HG02763 (cell line): ENCODE measurements around the gene CNGA2.

Experiments
- ATAC-seq: cut with Tn5 transposase; IDR thresholded peaks from one replicate; pipeline ENCODE4 v1.9.1; 2021; ENCODE audit warnings: mild to moderate bottlenecking, moderate library complexity; ENCODE audit not compliant: unreplicated experiment

The CNGA2 gene

DNA sequence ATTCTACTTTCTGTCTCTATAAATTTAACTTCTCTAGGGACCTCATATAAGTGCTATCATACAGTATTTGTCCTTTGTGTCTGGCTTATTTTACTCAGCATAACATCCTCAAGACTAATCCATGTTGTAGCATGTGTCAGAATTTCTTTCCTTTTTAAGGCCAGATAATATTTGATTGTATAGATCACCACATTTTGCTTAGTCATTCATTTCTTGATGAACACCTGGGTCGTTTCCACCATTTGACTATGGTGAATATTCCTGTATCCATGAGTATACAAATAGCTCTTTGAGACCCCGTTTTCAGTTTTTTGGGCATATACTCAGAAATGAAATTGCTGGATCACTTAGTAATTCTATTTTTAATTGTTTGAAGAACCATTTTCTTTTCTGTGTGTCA is 12.0 kb downstream of the CNGA2 start:
- no peak for ATAC-seq

DNA sequence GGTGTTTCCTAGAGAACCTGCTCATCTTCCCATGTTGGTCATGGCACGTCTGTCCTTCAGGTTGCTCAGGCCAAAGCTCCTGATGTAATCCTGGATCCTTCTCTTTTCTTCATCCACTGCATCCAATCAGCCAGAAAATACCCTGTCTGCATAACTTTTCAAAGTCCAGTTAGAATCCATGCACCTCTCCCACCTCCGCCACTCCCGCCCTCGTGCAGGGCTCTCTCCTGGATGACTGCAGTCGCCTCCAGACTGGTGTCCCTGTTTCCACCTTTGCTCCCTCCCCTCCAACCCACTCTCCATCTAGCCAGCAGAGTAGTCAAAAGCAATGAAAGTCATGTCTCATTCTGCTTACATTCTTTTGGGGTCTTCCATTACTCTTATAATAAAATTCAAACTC is 16.0 kb downstream of the CNGA2 start:
- ATAC-seq, result no peak

DNA sequence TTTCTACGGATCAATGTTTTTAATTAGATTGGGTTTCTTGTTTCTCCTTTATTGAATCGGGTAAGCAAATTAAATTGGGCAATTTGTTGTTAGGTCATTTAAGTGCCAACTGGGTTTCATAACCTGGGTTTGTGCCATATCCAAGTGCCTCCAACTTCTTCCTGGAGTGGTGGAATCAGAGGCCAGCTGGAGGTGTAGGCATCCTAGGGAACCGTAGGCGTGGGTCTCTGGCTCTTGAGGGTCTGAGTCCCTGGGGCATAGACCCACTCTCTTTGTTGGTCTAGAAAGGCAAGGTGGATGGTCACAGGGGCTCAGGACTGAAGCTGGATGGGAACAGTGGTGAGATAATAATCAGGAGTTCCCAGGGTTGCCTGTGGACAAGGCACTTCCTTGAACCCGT is 18.3 kb downstream of the CNGA2 start:
- ATAC-seq, result no peak

DNA sequence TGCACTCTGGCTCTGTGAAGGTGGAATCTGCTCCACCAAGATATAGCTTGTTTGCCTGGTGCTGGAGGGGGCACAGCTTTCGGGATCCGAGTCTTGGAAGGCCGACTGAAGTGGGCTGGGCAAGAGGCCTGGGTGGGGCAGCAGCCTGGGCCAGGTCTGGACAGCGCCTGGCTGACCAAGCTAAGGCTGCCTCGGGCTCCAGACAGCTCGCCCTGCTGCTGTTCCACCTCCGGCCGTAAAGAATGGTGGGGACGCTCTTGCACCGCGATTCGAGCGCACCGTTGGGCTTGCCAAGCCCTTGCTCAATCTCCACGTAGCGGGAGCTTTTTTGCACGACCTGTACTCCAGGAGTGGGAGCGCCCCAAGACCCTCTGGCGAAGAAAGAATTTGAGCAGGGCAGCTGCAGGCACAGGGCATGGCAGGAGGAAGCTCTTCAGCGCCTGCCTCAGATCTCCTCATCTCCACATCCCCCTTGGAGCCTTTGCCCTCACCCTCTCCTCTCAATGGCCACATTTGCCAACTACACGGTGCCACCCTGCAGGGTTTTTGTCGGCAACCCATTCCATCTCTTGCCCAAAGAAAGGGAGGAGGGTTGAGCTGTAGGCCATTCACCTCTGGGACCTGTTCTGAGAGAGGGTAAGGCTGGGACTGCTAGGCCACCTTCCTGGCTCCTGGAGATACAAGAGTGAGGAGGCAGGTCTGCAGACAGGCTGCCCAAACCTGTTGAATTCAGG is 18.9 kb downstream of the CNGA2 start:
- ATAC-seq, result peak; percentile 58

DNA sequence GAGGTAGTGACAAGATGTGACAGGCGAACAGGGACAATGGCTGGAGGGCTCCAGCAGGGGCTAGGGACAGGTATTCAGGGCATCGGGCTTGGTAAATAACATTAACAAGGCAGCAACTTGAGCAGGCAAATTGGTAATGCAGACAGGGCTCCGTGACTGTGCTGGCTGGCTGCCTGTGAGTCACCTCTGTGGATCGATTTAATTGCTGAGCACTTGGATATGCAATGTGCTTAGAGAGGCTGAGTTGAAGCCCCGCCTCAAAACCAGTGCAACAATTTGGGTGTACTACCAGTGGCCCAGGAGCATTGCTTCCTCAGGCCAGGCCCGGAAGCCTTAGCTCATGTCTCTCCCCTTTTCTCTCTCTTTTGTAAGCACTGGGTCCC is 19.5 kb downstream of the CNGA2 start:
- ATAC-seq, result no peak

DNA sequence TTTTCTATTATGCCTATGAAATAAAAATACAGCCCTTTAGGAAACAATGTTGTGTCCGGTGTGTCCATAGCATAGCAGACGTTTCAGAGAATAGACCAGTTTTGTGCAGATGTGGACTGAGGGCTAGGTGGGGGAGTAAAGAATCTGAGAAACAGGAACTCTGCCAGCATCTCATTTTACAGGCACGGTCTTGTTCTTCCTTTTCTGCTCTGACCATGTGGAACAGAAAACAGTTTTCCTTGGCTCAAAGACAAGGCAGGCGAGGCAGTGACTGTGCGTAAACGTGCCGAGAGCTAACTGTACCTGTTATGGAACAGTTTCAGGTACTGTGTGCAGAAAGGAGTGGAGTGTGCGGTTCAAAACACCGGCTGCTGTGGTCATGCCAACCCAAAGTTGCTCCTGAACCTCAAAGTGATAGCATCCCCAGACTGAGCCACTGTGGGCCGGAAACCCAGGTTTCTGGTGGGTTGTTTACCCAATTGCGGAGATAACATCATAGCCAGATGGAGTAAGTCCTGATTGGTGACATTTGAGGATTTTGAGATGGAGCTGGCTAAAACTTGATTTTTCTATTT is 20.2 kb downstream of the CNGA2 start:
- no peak for ATAC-seq

DNA sequence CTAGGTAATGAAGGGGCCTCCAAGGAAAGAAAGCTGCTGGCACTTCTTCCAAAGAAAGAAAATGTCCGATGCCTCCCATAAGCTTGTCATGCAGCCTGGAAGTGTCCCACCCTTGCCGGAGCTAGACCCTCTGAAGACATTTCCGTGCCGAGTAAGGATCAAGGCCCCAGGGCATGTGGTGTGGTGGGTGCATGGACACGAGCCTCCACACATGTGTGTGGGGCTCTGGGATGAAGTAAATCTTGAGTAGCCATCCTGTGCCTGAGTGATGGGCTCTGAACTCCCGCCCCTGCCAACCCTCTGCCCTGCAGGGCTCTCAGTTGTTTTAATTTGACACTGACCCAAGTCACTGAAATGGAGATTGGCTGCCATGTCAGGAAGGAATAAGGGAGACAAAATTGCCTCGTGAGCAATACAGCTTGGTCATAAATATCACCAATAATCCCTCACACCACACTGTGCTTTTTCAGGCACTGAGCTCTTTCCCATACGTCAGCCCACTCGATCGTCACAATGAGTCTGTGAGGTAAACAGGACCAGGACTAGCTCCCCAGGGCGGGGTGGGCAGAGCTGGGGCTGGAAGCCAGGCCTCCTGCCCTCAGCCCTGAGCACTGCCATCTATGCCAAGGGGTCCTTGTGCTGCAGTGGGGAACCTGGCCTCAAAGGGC is 24.6 kb downstream of the CNGA2 start:
- ATAC-seq, result no peak

DNA sequence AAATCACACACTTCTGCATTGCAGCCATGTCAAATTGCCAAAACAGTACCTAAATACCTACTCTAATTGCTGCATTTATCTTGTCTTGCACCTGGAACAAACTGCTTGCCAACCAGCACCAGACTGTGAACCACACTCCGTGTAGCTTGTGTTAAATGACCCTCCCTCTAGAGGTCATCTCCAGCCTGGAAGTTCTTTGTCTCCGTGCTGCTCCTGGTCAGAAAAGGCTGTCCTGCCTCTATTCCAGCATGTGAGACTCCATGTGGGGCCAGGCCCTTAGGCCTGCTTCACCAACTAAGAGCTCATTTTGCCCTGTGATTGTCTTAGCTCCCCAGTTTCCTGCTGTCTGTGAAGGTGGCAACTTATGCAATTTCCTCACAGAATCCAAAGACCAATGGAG is 28.3 kb downstream of the CNGA2 start:
- no peak for ATAC-seq

DNA sequence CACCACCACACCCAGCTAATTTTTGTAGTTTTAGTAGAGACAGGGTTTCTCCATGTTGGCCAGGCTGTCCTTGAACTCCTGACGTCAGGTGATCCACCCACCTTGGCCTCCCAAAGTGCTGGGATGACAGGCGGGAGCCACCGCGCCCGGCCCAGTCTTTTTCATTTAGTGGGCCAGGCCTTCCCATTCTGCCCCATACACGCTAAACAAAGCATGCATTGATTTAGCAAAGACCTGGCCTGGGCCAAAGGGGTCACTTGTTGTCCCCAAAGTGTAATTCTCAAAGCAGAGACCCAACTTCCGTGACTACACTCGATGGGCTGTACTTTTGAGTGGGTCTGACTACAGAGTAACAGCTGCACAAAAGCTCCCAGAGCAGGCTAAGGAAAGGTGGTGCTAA is 29.2 kb downstream of the CNGA2 start:
- no peak for ATAC-seq

DNA sequence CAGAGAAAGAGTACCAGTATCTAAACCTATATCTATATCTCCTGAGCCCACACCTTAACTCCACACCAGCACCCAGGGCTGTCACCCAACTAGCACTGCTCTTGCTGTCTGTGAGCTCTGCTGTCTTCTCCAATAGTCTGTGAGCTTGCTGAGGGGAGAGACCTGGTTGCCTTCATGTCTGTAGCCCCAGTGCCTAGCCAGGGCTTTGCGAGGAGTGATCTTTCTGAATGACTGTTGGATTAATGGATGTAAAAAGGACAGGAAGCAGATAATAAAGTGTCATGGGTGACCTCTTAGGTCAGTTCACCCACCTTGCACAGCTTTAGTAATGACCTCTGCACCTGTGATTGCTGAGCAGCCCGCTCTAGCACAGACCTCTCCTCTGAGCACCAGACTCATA is 30.5 kb downstream of the CNGA2 start:
- ATAC-seq, result no peak

DNA sequence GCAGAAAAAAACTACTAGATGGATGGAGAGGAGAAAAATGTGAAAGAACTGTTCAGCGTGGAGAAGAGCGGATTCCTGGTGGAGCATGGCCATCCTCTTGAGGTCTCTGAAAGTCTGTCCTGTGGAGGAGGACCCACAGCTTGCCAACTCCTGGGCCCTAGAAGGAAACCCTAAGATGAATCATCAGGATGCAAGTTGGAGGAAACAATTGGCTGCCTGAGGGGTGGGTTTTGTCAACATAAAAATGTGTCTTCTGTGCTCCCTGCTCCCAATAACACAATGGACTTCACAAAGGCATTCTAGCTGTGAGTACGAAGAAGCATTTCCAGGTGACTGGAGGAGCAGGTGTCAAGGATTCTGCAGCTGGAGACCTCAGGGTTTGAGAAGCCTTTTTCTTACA is 37.2 kb downstream of the CNGA2 start:
- no peak for ATAC-seq

DNA sequence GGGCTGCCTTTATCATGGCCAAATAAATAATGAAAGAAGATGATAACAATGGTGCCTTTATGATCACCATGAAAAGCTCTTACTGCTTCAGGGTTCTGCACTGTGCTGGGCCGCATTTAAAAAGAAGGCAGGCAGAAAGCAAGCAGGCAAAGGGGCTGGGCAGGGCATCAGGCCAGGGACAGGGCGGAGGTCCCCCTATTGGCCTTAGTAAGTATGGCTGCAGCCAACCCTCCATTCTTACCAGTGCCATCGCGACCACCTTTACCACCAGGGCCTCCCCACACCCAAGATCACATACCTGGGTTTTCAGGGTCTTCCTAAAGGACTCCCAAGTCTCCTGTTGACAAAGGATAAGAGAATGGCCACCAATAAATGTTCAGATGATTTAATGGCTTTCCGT is 38.9 kb downstream of the CNGA2 start:
- no peak for ATAC-seq

DNA sequence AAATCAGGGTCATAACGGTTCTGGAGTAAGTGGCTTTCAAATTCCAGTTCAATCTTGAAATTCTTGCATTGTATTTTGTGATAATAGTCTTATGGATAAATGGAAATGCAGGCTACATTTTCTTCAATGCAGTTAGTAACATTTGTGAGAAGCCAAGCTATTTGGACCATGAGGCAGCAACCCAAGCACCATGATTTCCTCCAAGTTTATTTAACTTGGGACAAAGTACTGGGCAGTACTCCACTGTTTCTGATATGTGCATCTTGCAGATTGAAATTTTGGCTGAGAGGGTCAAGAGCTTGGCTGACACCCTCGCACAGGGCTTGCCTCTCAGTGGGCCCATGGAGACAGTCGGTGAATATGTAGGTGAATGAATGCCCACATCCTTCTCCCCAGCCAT is 39.9 kb downstream of the CNGA2 start:
- ATAC-seq, result no peak

DNA sequence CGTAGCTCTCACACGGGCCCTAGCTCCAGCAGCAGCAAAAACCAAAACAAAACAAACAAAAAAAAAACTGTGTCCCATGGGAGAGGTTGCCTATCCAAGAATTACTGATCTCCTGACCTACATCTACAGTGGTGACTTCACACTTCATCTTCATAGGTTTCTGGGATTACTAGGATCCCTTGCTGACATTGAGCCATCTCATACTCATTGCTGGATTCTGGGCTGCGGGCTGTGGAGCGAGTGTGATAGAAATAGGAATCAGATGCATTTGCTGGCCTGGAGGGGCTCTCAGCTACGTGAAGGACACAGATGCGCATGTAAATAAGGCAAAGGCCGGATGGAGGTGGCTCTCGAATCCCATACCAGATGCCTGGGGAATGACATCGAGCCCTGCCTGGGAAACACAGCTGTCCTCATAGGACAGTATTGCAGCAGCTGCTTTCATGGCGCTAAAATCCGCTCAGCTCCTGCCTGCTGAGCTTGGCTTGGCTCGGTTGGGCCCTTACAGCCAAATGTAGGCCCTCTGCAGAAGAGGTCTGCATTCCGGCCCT is 41.7 kb downstream of the CNGA2 start:
- ATAC-seq, result no peak

DNA sequence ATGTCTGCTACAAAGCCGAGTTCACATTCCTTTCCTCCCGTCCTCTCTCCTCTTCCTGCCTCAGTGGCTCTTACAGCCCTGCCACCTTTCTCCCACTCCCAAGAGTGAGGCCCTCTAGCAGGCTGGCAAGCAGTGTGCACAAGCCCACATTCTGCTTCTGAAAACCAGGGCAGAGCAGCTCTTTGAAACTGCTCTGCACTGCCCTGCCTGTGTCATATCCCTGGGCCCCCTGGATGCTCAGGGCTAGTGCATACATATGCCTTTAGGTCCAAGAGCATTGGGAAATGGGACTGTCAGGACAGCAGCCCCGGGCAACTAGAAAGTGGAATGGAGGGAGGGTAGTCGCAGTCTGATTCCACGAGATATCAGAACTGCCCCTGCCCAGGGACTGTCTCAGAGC is 42.4 kb downstream of the CNGA2 start:
- no peak for ATAC-seq

DNA sequence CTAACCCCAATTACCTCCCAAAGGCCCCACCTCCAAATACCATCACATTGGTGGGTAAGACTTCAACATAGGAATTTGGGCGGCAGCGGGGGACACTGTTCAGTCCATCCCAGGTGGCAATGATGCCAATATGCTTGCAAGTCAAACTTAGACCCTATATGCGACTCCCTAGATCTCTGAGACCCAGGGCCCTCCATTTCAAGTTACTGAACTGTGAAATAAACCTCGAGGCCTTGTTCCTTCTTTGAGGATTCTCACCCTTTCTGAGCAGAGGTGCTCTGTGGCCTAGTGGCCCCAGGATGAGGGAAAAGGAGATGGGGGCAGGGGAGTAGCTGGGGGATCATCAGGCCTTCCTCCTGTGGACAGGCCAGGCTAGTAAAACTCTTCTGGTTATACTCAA is 44.7 kb downstream of the CNGA2 start:
- ATAC-seq, result no peak

DNA sequence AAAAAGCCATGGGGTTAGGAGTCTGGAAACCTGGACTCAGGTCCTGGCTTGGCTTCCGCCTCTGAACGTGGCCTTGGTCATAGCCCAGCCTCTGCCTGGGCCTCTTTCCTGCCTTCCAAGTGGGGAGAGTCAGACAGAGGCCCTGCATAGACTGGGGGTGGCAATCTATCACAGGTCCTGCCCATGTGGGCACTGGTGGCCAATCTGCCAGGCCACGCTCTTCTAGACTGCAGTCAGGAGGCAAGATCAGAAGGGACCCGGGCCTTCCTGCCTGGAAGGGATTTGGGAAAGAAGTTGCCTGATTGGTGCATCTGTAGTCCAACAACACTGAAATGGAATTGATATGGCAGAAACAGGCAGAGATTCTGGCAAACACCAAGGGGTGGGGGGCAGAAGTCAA is 46.1 kb downstream of the CNGA2 start:
- no peak for ATAC-seq

DNA sequence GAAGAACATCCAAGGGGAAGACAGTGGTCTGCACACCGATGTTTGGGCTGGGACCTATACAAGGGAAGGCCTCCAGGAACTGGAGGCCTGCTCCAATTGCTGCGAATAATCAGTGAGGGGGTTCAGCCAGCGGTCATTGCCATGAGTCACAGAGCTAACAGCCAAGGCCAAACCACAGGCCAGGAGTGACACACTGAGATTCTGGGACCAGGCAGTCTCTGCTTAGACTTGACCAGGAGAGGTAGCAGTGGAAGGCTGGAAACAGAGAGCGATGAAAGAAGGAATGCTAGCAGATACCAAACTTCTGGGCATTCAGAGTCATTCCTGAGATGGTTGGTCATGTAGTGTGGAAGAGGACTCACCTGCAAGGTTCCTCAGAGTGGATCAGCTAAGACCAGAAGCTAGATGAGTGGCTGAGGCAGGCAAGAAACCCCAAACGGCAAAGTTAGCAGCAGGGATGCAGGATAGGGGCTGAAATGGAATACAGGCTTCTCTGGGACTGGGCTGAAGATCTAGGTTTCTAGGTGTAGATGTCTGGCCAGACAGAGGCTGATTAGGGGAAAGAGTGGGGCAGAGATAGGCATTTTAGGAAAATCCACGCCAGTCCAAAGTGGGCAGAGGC is 54.7 kb downstream of the CNGA2 start:
- ATAC-seq, result no peak

DNA sequence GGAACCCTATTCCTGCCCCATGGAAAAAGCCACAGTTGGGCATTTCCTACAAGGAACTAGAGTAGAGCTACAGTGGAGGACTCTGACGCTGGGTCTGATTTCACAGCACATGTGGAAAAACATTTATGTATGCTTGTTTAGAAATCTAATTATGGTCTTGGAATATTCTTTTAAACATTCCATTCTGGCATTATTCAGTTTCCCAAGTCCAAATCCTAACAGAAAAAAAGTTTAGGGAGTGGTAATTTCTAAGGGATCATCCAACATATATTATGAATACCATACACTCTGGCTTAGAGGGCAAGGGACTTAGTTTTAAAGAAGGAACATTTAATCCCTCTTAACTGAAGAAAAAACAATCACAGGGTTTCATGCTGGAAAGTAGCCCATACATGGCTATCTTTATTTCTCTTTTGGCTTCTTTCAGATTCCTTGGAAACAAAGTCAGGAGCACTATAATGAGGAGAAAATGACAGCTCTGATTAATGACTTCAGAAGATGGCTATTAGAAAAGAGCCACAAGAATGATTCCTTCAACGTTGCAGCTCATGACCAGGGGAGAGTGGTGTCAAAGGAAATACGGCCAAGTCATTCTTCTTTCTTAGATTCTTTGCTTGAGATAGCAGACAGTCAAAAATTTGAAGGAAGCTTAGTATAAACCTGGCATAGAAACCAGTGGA is 56.1 kb downstream of the CNGA2 start:
- no peak for ATAC-seq

DNA sequence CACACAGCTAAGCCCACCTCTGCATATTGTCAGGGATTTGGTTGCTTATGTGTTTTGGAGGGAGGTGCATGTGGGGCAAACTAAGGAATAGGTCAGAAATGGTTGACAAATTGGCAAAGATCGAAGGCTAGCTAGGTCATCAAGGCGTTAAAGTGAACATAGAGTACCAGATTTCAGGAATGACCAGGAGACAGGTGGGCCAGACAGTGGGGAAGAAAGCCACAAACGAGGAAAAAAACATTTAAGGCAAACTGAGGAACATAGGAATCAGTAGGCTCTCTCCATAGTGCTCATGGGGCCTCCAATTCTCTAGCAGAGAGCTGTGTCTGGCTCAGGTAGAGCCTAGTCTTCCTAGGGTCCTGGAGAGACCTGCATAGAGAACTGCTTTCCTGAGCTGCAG is 57.4 kb downstream of the CNGA2 start:
- ATAC-seq, result no peak

DNA sequence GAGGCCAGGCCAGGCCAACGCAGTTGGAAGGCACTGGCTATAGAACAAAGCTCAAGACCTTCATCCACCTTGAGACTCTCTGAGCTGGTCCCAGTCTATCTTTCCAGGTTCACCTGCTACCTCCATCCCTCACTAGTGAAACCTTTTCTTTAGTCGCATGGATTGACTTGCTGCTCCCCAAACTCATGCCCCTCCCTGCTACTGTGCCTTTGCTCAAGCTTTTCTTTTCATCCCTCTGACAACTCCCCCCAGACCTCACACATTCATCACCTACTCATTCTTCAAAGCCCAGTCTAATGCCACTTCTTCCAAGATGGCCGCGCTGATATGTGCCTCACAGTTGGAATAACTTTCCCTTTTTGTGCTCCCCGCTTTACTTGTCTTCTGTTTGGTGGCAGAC is 58.0 kb downstream of the CNGA2 start:
- ATAC-seq, result no peak
